Measurements from ENCODE around the gene SYT14. TPM values are rescaled to one million over a fixed set of nuclear protein-coding genes. Genes with fewer than 3 reads are reported as not detected.

Gene SYT14
- polyA plus RNA-seq, 3 donors, result not detected

DNA sequence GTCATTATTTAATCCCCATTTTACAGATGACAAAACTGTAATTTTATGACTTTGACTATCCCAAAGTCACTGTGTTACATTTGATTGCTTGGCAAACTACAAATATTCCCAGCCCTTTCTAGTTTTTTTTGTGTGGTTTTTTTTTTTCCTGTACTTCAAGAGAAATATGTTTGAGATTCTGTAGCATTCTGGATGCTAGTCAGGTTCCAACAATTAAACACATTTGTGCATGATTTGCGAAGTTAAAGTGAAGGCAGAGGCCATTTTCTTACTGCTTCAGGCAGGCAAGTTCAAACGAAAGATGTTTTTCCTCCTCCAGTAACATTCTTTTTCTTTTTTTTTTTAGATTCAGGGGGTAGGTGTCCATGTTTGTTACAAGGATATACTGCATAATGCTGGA, 186.7 kb downstream of the SYT14 start:
- Mint-ChIP-seq H3K27me3 (ENCODE audit: low read depth in 3 of 3) (peaks cover 1 to 3% (median 1%) of the 10 kb centered on the region in 3 donors), H3K27ac (no peak overlapping the region), H3K9me3 (peaks cover 0 to 2% (median 0%) of the 10 kb centered on the region in 7 donors), H3K4me3 (no peak overlapping the region), H3K4me1 (no peaks in the 10 kb centered on the region), H3K36me3 (no peaks in the 10 kb centered on the region)
- H3K27ac ChIP-seq (ENCODE audit: low read depth in 1 of 2, low read length in 2 of 2), result no peak overlapping the region
- intact Hi-C loops (cut with micrococcal nuclease), result no loop called here
- H3K4me2 ChIP-seq (replicated peaks; ENCODE audit: extremely low read depth, low read length, poor library complexity, severe bottlenecking), result no peak overlapping the region
- no peaks in the 10 kb centered on the region for H3K9me3 ChIP-seq (replicated peaks in 1 of 2; ENCODE audit: control insufficient read depth in 1 of 2, insufficient read depth in 1 of 2, low read length in 2 of 2)
- DNase-seq, result no peak
- H3K9ac ChIP-seq (ENCODE audit: insufficient read depth, low read length, poor library complexity, severe bottlenecking), result no peak overlapping the region
- no peak for TF ChIP-seq CTCF (IDR thresholded peaks at IDR 0.05)
- no peaks in the 10 kb centered on the region for H4K20me1 ChIP-seq (ENCODE audit: insufficient read depth, low read length)
- WGBS (ENCODE audit: insufficient coverage), result 80% methylated on average over 1 of the region's 2 CpGs
- no peaks in the 10 kb centered on the region for H3K36me3 ChIP-seq (replicated peaks in 1 of 2; ENCODE audit: control insufficient read depth in 1 of 2, insufficient read depth in 2 of 2, low read length in 2 of 2)
- no peaks in the 10 kb centered on the region for H3K4me1 ChIP-seq (ENCODE audit: control insufficient read depth in 1 of 2, insufficient read depth in 2 of 2, low read length in 2 of 2)
- H3K4me3 ChIP-seq (replicated peaks in 1 of 3; ENCODE audit: low read depth in 2 of 3, low read length in 3 of 3), result no peak overlapping the region
- no peaks in the 10 kb centered on the region for H3K79me2 ChIP-seq (ENCODE audit: insufficient read depth, low read length)
- H2AFZ ChIP-seq (ENCODE audit: insufficient read depth, low read depth, low read length, poor library complexity, severe bottlenecking), result no peak overlapping the region
- H3K27me3 ChIP-seq (ENCODE audit: control insufficient read depth in 2 of 2, insufficient read depth in 2 of 2, low read length in 2 of 2), result no peaks in the 10 kb centered on the region

- no peak overlapping the region for H3K4me3 ChIP-seq (replicated peaks in 1 of 3; ENCODE audit: low read depth in 2 of 3, low read length in 3 of 3)
- H3K4me3 Mint-ChIP-seq, result no peak overlapping the region
- H3K9me3 Mint-ChIP-seq, result peaks cover 0 to 2% (median 0%) of the 10 kb centered on the region in 7 donors
- H2AFZ ChIP-seq (ENCODE audit: insufficient read depth, low read depth, low read length, poor library complexity, severe bottlenecking), result no peak overlapping the region
- no peak overlapping the region for H3K4me2 ChIP-seq (replicated peaks; ENCODE audit: extremely low read depth, low read length, poor library complexity, severe bottlenecking)
- H3K27me3 ChIP-seq (ENCODE audit: control insufficient read depth in 2 of 2, insufficient read depth in 2 of 2, low read length in 2 of 2), result no peaks in the 10 kb centered on the region
- H3K4me1 ChIP-seq (ENCODE audit: control insufficient read depth in 1 of 2, insufficient read depth in 2 of 2, low read length in 2 of 2), result no peaks in the 10 kb centered on the region
- no peaks in the 10 kb centered on the region for H3K4me1 Mint-ChIP-seq
- H3K79me2 ChIP-seq (ENCODE audit: insufficient read depth, low read length), result no peaks in the 10 kb centered on the region
- WGBS (ENCODE audit: insufficient coverage), result no CpG with 5 or more reads among the region's 4 CpGs
- no peak overlapping the region for H3K9ac ChIP-seq (ENCODE audit: insufficient read depth, low read length, poor library complexity, severe bottlenecking)
- H3K36me3 Mint-ChIP-seq, result no peaks in the 10 kb centered on the region
- DNase-seq, result no peak
- H3K36me3 ChIP-seq (replicated peaks in 1 of 2; ENCODE audit: control insufficient read depth in 1 of 2, insufficient read depth in 2 of 2, low read length in 2 of 2), result no peaks in the 10 kb centered on the region
- TF ChIP-seq CTCF (IDR thresholded peaks at IDR 0.05), result no peak
- H4K20me1 ChIP-seq (ENCODE audit: insufficient read depth, low read length), result no peaks in the 10 kb centered on the region
- H3K27ac Mint-ChIP-seq, result no peak overlapping the region
- H3K27me3 Mint-ChIP-seq (ENCODE audit: low read depth in 3 of 3), result peaks cover 1 to 3% (median 1%) of the 10 kb centered on the region in 3 donors
- H3K27ac ChIP-seq (ENCODE audit: low read depth in 1 of 2, low read length in 2 of 2), result no peak overlapping the region
- intact Hi-C loops (cut with micrococcal nuclease), result no loop called here
- no peaks in the 10 kb centered on the region for H3K9me3 ChIP-seq (replicated peaks in 1 of 2; ENCODE audit: control insufficient read depth in 1 of 2, insufficient read depth in 1 of 2, low read length in 2 of 2)
Measured at GRCh38 chr1:210125143-210125542, 187.1 kb downstream of the SYT14 start.

All from CD14-positive monocyte (primary cell).